ENCODE data around the gene KPNA1.

Gene KPNA1

GRCh38 chr3:122498152-122498551, 16.6 kb downstream of the KPNA1 start:
- Histone ChIP-seq H3K27me3 (no peaks in the 10 kb centered on the region), H3K9me3 (no peaks in the 10 kb centered on the region), H3K4me1 (no peaks in the 10 kb centered on the region), H3K4me3 (ENCODE audit: low read depth, low read length) (no peak overlapping the region), H3K36me3 (peaks cover 16% of the 10 kb centered on the region)
- TF ChIP-seq, protein P1, sequence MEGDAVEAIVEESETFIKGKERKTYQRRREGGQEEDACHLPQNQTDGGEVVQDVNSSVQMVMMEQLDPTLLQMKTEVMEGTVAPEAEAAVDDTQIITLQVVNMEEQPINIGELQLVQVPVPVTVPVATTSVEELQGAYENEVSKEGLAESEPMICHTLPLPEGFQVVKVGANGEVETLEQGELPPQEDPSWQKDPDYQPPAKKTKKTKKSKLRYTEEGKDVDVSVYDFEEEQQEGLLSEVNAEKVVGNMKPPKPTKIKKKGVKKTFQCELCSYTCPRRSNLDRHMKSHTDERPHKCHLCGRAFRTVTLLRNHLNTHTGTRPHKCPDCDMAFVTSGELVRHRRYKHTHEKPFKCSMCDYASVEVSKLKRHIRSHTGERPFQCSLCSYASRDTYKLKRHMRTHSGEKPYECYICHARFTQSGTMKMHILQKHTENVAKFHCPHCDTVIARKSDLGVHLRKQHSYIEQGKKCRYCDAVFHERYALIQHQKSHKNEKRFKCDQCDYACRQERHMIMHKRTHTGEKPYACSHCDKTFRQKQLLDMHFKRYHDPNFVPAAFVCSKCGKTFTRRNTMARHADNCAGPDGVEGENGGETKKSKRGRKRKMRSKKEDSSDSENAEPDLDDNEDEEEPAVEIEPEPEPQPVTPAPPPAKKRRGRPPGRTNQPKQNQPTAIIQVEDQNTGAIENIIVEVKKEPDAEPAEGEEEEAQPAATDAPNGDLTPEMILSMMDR (IDR thresholded peaks at IDR 0.05; ENCODE audit: low read depth, low read length): no peak
- DNase-seq: no peak

- Histone ChIP-seq H3K4me3 (ENCODE audit: low read depth, low read length) (no peak overlapping the region), H3K9me3 (no peaks in the 10 kb centered on the region), H3K27me3 (no peaks in the 10 kb centered on the region), H3K4me1 (no peaks in the 10 kb centered on the region), H3K36me3 (peaks cover 23% of the 10 kb centered on the region)
- no peak for DNase-seq
- TF ChIP-seq, protein P1 (IDR thresholded peaks at IDR 0.05; ENCODE audit: low read depth, low read length): no peak
Observed at GRCh38 chr3:122497425-122497824, 17.3 kb downstream of the KPNA1 start.

DNA sequence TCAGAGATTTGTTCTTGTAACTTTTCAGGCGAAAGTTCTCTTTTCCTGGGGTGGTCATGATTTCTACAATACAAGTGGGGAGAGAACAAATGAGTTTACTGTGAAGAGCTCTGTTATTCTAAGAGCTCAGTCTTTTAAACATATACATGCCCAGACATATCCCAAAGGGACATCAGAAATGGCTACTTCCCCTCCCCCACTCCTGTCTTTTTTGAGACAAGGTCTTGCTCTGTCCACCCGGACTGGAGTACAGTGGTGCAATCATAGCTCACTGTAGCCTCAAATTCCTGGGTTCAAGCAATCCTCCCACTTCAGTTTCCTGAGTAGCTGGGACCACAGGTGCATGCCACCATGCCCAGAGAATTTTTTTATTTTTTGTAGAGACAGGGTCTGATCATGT, 18.2 kb downstream of the KPNA1 start:
- Histone ChIP-seq H3K27me3 (no peaks in the 10 kb centered on the region), H3K4me1 (no peaks in the 10 kb centered on the region), H3K36me3 (peaks cover 26% of the 10 kb centered on the region), H3K9me3 (no peaks in the 10 kb centered on the region), H3K4me3 (ENCODE audit: low read depth, low read length) (no peak overlapping the region)
- DNase-seq: no peak
- TF ChIP-seq, protein P1 (IDR thresholded peaks at IDR 0.05; ENCODE audit: low read depth, low read length): no peak

DNA sequence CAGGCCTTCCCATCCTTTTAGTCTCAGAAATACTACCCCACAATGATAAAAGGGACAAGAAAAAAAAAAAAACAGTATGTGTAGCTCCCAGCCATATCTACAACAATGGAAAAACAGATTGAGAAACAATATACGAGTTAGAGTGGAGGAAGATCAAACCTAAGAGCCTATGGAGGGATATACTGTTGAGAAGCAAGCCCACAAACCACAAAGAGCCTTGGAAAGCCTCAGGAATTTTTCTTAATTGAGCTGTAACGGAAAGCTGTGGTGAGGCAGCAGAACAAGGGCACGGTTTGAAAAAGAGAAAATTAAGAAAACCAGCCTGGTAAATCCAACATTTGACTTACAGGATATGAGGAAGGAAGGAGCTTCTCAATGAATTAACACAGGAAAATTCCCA, 21.4 kb downstream of the KPNA1 start:
- H3K4me1 ChIP-seq: no peaks in the 10 kb centered on the region
- no peaks in the 10 kb centered on the region for H3K27me3 ChIP-seq
- H3K36me3 ChIP-seq: peaks cover 26% of the 10 kb centered on the region
- TF ChIP-seq, protein P1 (IDR thresholded peaks at IDR 0.05; ENCODE audit: low read depth, low read length): no peak
- no peaks in the 10 kb centered on the region for H3K9me3 ChIP-seq
- no peak for DNase-seq
- H3K4me3 ChIP-seq (ENCODE audit: low read depth, low read length): no peak overlapping the region

DNA sequence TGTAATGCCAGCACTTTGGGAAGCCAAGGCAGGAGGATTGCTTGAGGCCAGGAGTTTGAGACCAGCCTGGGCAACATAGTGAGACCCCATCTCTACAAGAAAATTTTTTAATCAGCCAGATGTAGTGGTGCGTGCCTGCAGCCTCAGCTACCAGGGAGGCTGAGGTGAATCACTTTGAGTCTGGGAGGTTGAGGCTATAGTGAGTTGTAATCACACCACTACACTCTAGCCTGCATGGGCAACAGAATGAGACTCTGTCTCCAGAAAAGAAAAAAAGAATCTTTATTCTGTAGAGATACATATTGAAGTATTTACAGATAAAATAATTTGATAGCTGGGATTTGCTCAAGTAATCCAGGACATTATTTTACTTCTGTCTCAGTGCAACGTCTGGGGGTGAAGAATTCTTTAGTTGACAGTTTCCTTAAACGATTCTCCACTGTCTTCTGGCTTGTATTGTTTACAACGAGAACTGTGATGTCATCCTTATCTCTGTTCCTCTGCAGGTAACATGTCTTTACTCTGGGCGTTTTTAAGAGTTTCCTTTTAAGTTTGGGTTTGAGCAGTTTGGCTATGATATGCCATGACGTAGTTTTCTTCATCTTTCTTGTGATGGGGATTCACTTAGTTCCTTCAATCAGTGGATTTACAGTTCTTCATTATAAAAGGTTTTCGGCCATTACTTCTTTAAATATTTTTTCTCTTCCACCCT, 26.3 kb downstream of the KPNA1 start:
- TF ChIP-seq, protein P1 (IDR thresholded peaks at IDR 0.05; ENCODE audit: low read depth, low read length): no peak
- no peaks in the 10 kb centered on the region for H3K4me1 ChIP-seq
- no peak for DNase-seq
- H3K4me3 ChIP-seq (ENCODE audit: low read depth, low read length): no peak overlapping the region
- H3K9me3 ChIP-seq: no peaks in the 10 kb centered on the region
- H3K27me3 ChIP-seq: no peaks in the 10 kb centered on the region
- H3K36me3 ChIP-seq: peaks cover 10% of the 10 kb centered on the region

- no peak for DNase-seq
- H3K9me3 ChIP-seq: no peaks in the 10 kb centered on the region
- no peak overlapping the region for H3K4me3 ChIP-seq (ENCODE audit: low read depth, low read length)
- TF ChIP-seq, protein P1 (IDR thresholded peaks at IDR 0.05; ENCODE audit: low read depth, low read length): no peak
- no peaks in the 10 kb centered on the region for H3K36me3 ChIP-seq
- H3K27me3 ChIP-seq: no peaks in the 10 kb centered on the region
- no peaks in the 10 kb centered on the region for H3K4me1 ChIP-seq
Observed at GRCh38 chr3:122484985-122485384, 29.8 kb downstream of the KPNA1 start.

Data from BE2C (cell line).